HG03460 (cell line): Measurements from ENCODE around the gene PRSS33.

Experiments used
- ATAC-seq: cut with Tn5 transposase; IDR thresholded peaks from one replicate; pipeline ENCODE4 v1.9.1; 2021; ENCODE audit not compliant: unreplicated experiment

PRSS33 gene

GRCh38 chr16:2778630-2778958 lies 8.8 kb downstream of the PRSS33 start:
- no peak for ATAC-seq

GRCh38 chr16:2777903-2778629 lies 9.3 kb downstream of the PRSS33 start:
- ATAC-seq: no peak

- ATAC-seq: peak; percentile 70
Observed at GRCh38 chr16:2777231-2777902, 10.0 kb downstream of the PRSS33 start, which contains the start of gene ELOB. TSS of gene ELOB (minus strand) at chr16:2777280. CDS start at chr16:2777239, 41 bp downstream.

GRCh38 chr16:2776500-2777139 lies 10.7 kb downstream of the PRSS33 start:
- peak; percentile 26 for ATAC-seq

- ATAC-seq: no peak
Observed at GRCh38 chr16:2775765-2776499, 11.4 kb downstream of the PRSS33 start.

- no peak for ATAC-seq
Observed at GRCh38 chr16:2775131-2775716, 12.1 kb downstream of the PRSS33 start.

- ATAC-seq: no peak
Observed at GRCh38 chr16:2774161-2774891, 13.0 kb downstream of the PRSS33 start.

- no peak for ATAC-seq
Observed at GRCh38 chr16:2773188-2773968, 14.0 kb downstream of the PRSS33 start.

- no peak for ATAC-seq
Observed at GRCh38 chr16:2771496-2772402, 15.6 kb downstream of the PRSS33 start.

GRCh38 chr16:2770057-2770951 lies 17.1 kb downstream of the PRSS33 start:
- no peak for ATAC-seq

- no peak for ATAC-seq
Observed at GRCh38 chr16:2769675-2770056, 17.7 kb downstream of the PRSS33 start.

GRCh38 chr16:2769100-2769529 lies 18.2 kb downstream of the PRSS33 start:
- no peak for ATAC-seq

- no peak for ATAC-seq
Observed at GRCh38 chr16:2768403-2769089, 18.8 kb downstream of the PRSS33 start.

- ATAC-seq: no peak
Observed at GRCh38 chr16:2767891-2768290, 19.5 kb downstream of the PRSS33 start.

- no peak for ATAC-seq
Observed at GRCh38 chr16:2767140-2767731, 20.1 kb downstream of the PRSS33 start.

GRCh38 chr16:2766430-2767139 lies 20.8 kb downstream of the PRSS33 start:
- ATAC-seq: no peak
